ENCODE results near the gene HIVEP3. TPM values are rescaled to one million over a fixed set of nuclear protein-coding genes. Genes with fewer than 3 reads are reported as not detected.

The HIVEP3 gene
- total RNA-seq, 5 donors from 2014 or later (not counting 1 experiment from before 2014, with no cell fraction given), result 7.0 to 15.3 (median 8.8) TPM

DNA sequence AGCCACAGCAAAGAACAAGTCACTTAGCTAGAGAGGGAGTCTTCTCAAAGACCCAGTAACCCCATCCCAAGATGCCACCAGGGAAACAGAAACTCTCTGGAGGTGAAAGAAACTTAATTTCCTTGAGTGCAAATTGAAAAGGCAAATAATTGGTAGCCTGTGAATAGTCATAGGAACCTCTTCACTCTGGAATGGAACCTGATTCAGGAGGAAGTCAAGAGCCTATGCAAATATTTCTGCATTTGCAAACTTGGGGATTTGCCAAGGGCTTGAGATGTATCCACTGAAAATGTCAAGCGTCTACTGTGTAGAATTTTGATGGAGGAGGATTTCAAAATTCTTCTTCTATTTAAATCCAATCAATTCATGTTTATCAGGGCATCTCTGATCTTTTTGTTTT, 5.7 kb downstream of the HIVEP3 start:
- ATAC-seq (replicated peaks in 1 of 4) (no peak), DNase-seq (no peak)
- WGBS (ENCODE audit: insufficient coverage), result no CpG with 5 or more reads among the region's 1 CpG
- CTCF ChIA-PET, result interaction anchor here in 1 of 2 donors (1.8 kb wide), 1 partner anchor 14 kb away, joined by 4 read pairs; no protein-coding TSS in a partner anchor
- H3K9me3 ChIP-seq, result peaks cover 3% of the 10 kb centered on the region
- peaks cover 7% of the 10 kb centered on the region for H3K36me3 Mint-ChIP-seq
- H3K27ac ChIP-seq (ENCODE audit: low read length), result peak overlapping the region; percentile 81
- H3K36me3 ChIP-seq (ENCODE audit: control insufficient read depth in 2 of 2, extremely low read depth in 1 of 2, insufficient read depth in 1 of 2, low read length in 1 of 2), result no peaks in the 10 kb centered on the region
- H3K27me3 Mint-ChIP-seq, result no peaks in the 10 kb centered on the region
- peaks cover 64 to 74% (median 70%) of the 10 kb centered on the region in 3 donors for H3K4me1 Mint-ChIP-seq
- H3K9me3 Mint-ChIP-seq, result peaks cover 0 to 15% (median 0%) of the 10 kb centered on the region in 3 donors
- H3K4me1 ChIP-seq (ENCODE audit: control insufficient read depth in 1 of 2, extremely low read depth in 1 of 2, insufficient read depth in 2 of 2, low read length in 2 of 2), result peaks cover 47 to 49% of the 10 kb centered on the region in 2 experiments
- no peaks in the 10 kb centered on the region for H3K27me3 ChIP-seq (replicated peaks in 1 of 2; ENCODE audit: control insufficient read depth in 2 of 2, extremely low read depth in 1 of 2, insufficient read depth in 2 of 2, low read length in 1 of 2)
- no peak overlapping the region for H3K4me3 Mint-ChIP-seq
- H3K4me3 ChIP-seq (ENCODE audit: control insufficient read depth in 1 of 2, extremely low read depth in 1 of 2, low read length in 1 of 2), result no peak overlapping the region
- peak overlapping the region; percentile 93 to 95 for H3K27ac Mint-ChIP-seq
- POLR2A ChIA-PET, result no interaction called here

DNA sequence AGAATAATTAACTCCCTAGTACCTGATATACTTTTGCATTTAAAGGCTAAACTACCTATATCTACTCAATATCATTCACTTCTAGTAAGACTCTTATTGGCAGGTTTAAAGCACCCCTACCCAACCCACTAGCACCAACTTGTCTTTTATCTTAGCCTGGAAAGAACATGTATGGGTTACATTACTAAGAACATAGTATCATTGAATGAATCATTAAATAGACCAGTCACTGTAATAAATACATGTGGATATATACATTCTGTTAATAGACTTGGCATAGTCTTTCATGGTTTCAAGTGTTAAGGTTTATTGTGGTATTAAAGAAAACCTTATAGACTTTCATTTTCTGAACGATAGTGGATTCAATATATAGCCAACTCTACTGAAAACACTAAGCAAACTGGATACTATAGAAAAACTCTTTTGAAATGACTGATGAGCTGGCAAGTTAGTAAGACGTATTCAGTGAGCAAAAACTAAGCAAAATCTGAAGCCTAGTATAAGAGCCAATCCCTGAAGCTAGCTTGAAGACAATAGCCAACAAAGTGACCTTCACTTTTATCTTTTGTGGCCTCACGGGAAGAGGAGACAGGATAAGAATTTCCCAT, 10.3 kb downstream of the HIVEP3 start:
- Histone ChIP-seq H3K36me3 (ENCODE audit: control insufficient read depth in 2 of 2, extremely low read depth in 1 of 2, insufficient read depth in 1 of 2, low read length in 1 of 2) (no peaks in the 10 kb centered on the region), H3K4me1 (ENCODE audit: control insufficient read depth in 1 of 2, extremely low read depth in 1 of 2, insufficient read depth in 2 of 2, low read length in 2 of 2) (peaks cover 11 to 30% of the 10 kb centered on the region in 2 experiments), H3K9me3 (peaks cover 3% of the 10 kb centered on the region), H3K4me3 (ENCODE audit: control insufficient read depth in 1 of 2, extremely low read depth in 1 of 2, low read length in 1 of 2) (no peak overlapping the region), H3K27ac (ENCODE audit: low read length) (no peak overlapping the region), H3K27me3 (replicated peaks in 1 of 2; ENCODE audit: control insufficient read depth in 2 of 2, extremely low read depth in 1 of 2, insufficient read depth in 2 of 2, low read length in 1 of 2) (no peaks in the 10 kb centered on the region)
- Mint-ChIP-seq H3K27ac (no peak overlapping the region), H3K36me3 (peaks cover 13% of the 10 kb centered on the region), H3K27me3 (no peaks in the 10 kb centered on the region), H3K4me3 (no peak overlapping the region), H3K9me3 (peaks cover 0 to 15% (median 0%) of the 10 kb centered on the region in 3 donors), H3K4me1 (peaks cover 39 to 64% (median 58%) of the 10 kb centered on the region in 3 donors)
- no CpG with 5 or more reads among the region's 3 CpGs for WGBS (ENCODE audit: insufficient coverage)
- POLR2A ChIA-PET, result no interaction called here
- no peak for DNase-seq
- no peak for ATAC-seq (replicated peaks in 1 of 4)
- CTCF ChIA-PET, result no interaction called here

DNA sequence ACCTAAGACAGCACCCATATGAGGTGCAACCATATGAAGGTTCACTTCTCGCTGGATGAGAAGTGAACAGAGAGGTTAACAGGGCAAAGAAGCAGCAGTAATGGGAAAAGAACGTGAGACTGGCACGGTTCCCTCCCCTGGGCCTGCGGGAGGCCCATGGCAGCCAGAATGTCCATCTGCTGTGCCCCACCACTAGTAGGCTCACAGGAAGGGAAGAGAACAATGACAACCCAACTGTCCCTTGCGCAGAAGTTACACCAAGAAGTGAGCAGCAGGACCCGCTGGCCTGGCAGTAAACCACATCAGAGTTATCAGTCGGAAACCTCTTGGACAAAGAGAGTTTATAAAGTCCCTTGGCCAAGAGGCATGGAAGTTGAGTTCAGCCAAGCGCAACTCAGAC, 11.3 kb downstream of the HIVEP3 start:
- peaks cover 13% of the 10 kb centered on the region for H3K36me3 Mint-ChIP-seq
- H3K9me3 Mint-ChIP-seq, result peaks cover 0 to 15% (median 0%) of the 10 kb centered on the region in 3 donors
- 98% methylated on average over 7 of the region's 8 CpGs for WGBS (ENCODE audit: insufficient coverage)
- ChIA-PET POLR2A (no interaction called here), CTCF (no interaction called here)
- no peaks in the 10 kb centered on the region for H3K36me3 ChIP-seq (ENCODE audit: control insufficient read depth in 2 of 2, extremely low read depth in 1 of 2, insufficient read depth in 1 of 2, low read length in 1 of 2)
- ATAC-seq (replicated peaks in 1 of 4) (no peak), DNase-seq (no peak)
- no peak overlapping the region for H3K4me3 Mint-ChIP-seq
- no peaks in the 10 kb centered on the region for H3K27me3 Mint-ChIP-seq
- H3K9me3 ChIP-seq, result peaks cover 3% of the 10 kb centered on the region
- H3K27ac ChIP-seq (ENCODE audit: low read length), result no peak overlapping the region
- no peaks in the 10 kb centered on the region for H3K27me3 ChIP-seq (replicated peaks in 1 of 2; ENCODE audit: control insufficient read depth in 2 of 2, extremely low read depth in 1 of 2, insufficient read depth in 2 of 2, low read length in 1 of 2)
- H3K4me3 ChIP-seq (ENCODE audit: control insufficient read depth in 1 of 2, extremely low read depth in 1 of 2, low read length in 1 of 2), result no peak overlapping the region
- H3K4me1 Mint-ChIP-seq, result peaks cover 41 to 64% (median 58%) of the 10 kb centered on the region in 3 donors
- peaks cover 7 to 30% of the 10 kb centered on the region in 2 experiments for H3K4me1 ChIP-seq (ENCODE audit: control insufficient read depth in 1 of 2, extremely low read depth in 1 of 2, insufficient read depth in 2 of 2, low read length in 2 of 2)
- H3K27ac Mint-ChIP-seq, result no peak overlapping the region

DNA sequence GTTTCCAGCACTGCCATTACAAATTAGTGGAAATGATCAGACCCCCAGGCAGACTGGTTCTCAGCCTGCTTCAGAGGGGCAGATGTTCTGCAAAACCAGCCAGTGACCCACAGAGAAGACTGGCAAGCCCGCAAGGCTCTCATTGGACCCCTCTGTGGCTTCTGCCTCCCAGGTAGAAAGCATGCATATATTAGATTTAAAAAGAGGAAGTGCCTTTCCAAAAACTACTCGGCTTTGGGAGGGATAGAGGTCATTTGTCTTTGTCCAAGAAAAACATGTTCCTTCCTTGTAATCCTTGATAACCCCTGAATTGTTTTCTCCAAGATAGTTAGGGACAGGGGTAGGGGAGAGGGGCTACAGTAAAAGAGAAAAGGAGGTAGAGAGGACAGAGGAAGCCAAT, 11.8 kb downstream of the HIVEP3 start:
- peak overlapping the region in 1 of 2 donors; percentile 43 for H3K27ac Mint-ChIP-seq
- ChIA-PET CTCF (no interaction called here), POLR2A (interaction anchor here in 1 of 2 donors (0.7 kb wide), 1 partner anchor 13 kb away, joined by 3 read pairs; no protein-coding TSS in a partner anchor)
- no peaks in the 10 kb centered on the region for H3K36me3 ChIP-seq (ENCODE audit: control insufficient read depth in 2 of 2, extremely low read depth in 1 of 2, insufficient read depth in 1 of 2, low read length in 1 of 2)
- peaks cover 13% of the 10 kb centered on the region for H3K36me3 Mint-ChIP-seq
- H3K4me3 ChIP-seq (ENCODE audit: control insufficient read depth in 1 of 2, extremely low read depth in 1 of 2, low read length in 1 of 2), result no peak overlapping the region
- H3K9me3 Mint-ChIP-seq, result peaks cover 0 to 15% (median 0%) of the 10 kb centered on the region in 3 donors
- peaks cover 3% of the 10 kb centered on the region for H3K9me3 ChIP-seq
- no CpG with 5 or more reads among the region's 2 CpGs for WGBS (ENCODE audit: insufficient coverage)
- H3K27ac ChIP-seq (ENCODE audit: low read length), result no peak overlapping the region
- no peaks in the 10 kb centered on the region for H3K27me3 ChIP-seq (replicated peaks in 1 of 2; ENCODE audit: control insufficient read depth in 2 of 2, extremely low read depth in 1 of 2, insufficient read depth in 2 of 2, low read length in 1 of 2)
- H3K4me1 Mint-ChIP-seq, result peaks cover 41 to 64% (median 58%) of the 10 kb centered on the region in 3 donors
- no peak for ATAC-seq (replicated peaks in 1 of 4)
- no peaks in the 10 kb centered on the region for H3K27me3 Mint-ChIP-seq
- H3K4me3 Mint-ChIP-seq, result no peak overlapping the region
- peaks cover 7 to 34% of the 10 kb centered on the region in 2 experiments for H3K4me1 ChIP-seq (ENCODE audit: control insufficient read depth in 1 of 2, extremely low read depth in 1 of 2, insufficient read depth in 2 of 2, low read length in 2 of 2)
- no peak for DNase-seq

DNA sequence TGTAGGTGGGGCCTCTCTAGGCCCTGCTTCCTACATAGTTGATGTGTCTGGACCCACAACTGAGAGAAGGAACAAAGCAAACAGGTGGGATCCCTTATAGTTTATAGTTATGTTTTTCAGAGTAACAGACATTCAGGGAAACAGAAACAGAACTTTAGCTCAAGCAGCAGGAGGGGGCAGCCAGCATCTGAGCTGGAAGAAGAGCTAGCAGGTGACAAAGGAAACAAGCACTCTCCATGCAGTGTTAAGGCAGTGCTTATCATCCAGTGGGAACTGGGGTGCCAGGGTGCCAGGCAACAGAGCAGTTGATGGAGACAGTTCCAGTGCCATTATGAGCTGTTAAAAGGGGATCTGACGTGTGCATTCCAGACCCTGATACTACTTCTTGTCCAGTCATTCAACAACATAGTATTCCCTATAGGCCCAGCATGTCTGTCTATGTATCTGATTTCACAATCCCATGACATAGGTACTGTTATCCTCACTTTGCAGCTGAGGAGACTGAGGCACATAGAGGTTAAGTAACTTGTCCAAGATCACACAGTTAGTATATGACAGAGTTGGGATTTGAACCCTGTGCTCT, 13.5 kb downstream of the HIVEP3 start:
- H3K27ac ChIP-seq (ENCODE audit: low read length), result no peak overlapping the region
- CTCF ChIA-PET, result interaction anchor here in 1 of 2 donors (0.9 kb wide), 1 partner anchor 13 kb away, joined by 3 read pairs; no protein-coding TSS in a partner anchor
- Mint-ChIP-seq H3K9me3 (peaks cover 0 to 11% (median 0%) of the 10 kb centered on the region in 3 donors), H3K27me3 (no peaks in the 10 kb centered on the region), H3K4me1 (peaks cover 56 to 77% (median 70%) of the 10 kb centered on the region in 3 donors), H3K27ac (peak overlapping the region in 1 of 2 donors; percentile 9), H3K4me3 (peak overlapping the region in 1 of 3 donors; percentile 40), H3K36me3 (peaks cover 9% of the 10 kb centered on the region)
- peaks cover 13 to 50% of the 10 kb centered on the region in 2 experiments for H3K4me1 ChIP-seq (ENCODE audit: control insufficient read depth in 1 of 2, extremely low read depth in 1 of 2, insufficient read depth in 2 of 2, low read length in 2 of 2)
- no peaks in the 10 kb centered on the region for H3K9me3 ChIP-seq
- H3K36me3 ChIP-seq (ENCODE audit: control insufficient read depth in 2 of 2, extremely low read depth in 1 of 2, insufficient read depth in 1 of 2, low read length in 1 of 2), result no peaks in the 10 kb centered on the region
- no peak overlapping the region for H3K4me3 ChIP-seq (ENCODE audit: control insufficient read depth in 1 of 2, extremely low read depth in 1 of 2, low read length in 1 of 2)
- no CpG with 5 or more reads among the region's 1 CpG for WGBS (ENCODE audit: insufficient coverage)
- no peaks in the 10 kb centered on the region for H3K27me3 ChIP-seq (replicated peaks in 1 of 2; ENCODE audit: control insufficient read depth in 2 of 2, extremely low read depth in 1 of 2, insufficient read depth in 2 of 2, low read length in 1 of 2)
- POLR2A ChIA-PET, result interaction anchor here in 1 of 2 donors (0.6 kb wide), 1 partner anchor 13 kb away, joined by 3 read pairs; no protein-coding TSS in a partner anchor
- DNase-seq (no peak), ATAC-seq (replicated peaks in 1 of 4) (no peak)

DNA sequence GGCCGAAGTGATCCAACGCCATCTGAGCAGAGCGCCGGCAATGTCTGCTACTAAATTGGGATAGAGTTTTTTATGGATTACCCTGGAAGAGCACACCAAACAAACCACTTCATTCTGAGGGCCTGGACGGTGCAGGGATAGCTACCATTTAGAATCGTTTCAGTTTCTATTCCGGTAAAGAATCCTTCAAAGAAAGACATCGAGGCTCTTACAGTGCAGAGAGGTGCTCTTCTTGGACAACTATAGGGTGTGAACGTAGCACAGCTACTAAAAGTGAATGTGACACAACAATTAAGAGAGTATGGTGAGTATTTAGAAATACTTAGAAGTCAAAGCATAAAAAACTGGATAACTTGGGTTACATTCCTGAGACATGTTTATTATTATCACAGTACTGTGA, 16.1 kb downstream of the HIVEP3 start:
- Mint-ChIP-seq H3K4me3 (peak overlapping the region; percentile 22 to 64 (median 41)), H3K27ac (peak overlapping the region; percentile 82 to 88), H3K27me3 (no peaks in the 10 kb centered on the region), H3K4me1 (peaks cover 70 to 85% (median 83%) of the 10 kb centered on the region in 3 donors), H3K36me3 (peaks cover 3% of the 10 kb centered on the region), H3K9me3 (no peaks in the 10 kb centered on the region)
- H3K9me3 ChIP-seq, result no peaks in the 10 kb centered on the region
- H3K36me3 ChIP-seq (ENCODE audit: control insufficient read depth in 2 of 2, extremely low read depth in 1 of 2, insufficient read depth in 1 of 2, low read length in 1 of 2), result no peaks in the 10 kb centered on the region
- no peak for ATAC-seq (replicated peaks in 1 of 4)
- no peak overlapping the region for H3K4me3 ChIP-seq (ENCODE audit: control insufficient read depth in 1 of 2, extremely low read depth in 1 of 2, low read length in 1 of 2)
- WGBS (ENCODE audit: insufficient coverage), result 18% methylated on average over 5 of the region's 9 CpGs
- POLR2A ChIA-PET, result interaction anchor here in 1 of 2 donors (0.6 kb wide), 1 partner anchor 1488 kb away, joined by 7 read pairs; no protein-coding TSS in a partner anchor
- H3K27ac ChIP-seq (ENCODE audit: low read length), result peak overlapping the region; percentile 67
- H3K4me1 ChIP-seq (ENCODE audit: control insufficient read depth in 1 of 2, extremely low read depth in 1 of 2, insufficient read depth in 2 of 2, low read length in 2 of 2), result peaks cover 34 to 73% of the 10 kb centered on the region in 2 experiments
- no peaks in the 10 kb centered on the region for H3K27me3 ChIP-seq (replicated peaks in 1 of 2; ENCODE audit: control insufficient read depth in 2 of 2, extremely low read depth in 1 of 2, insufficient read depth in 2 of 2, low read length in 1 of 2)
- no peak for DNase-seq
- CTCF ChIA-PET, result interaction anchor here (0.7 to 1.3 kb wide), 2 partner anchors 17 to 151 kb away, joined by 3 read pairs; no protein-coding TSS in a partner anchor

All from T-cell (primary cell).